ENCODE measurements around the gene MST1. TPM values are rescaled to one million over a fixed set of nuclear protein-coding genes. Genes with fewer than 3 reads are reported as not detected.

MST1 gene
- total and polyA plus RNA-seq, 2 experiments from 2014 or later: 31.3 to 48.7 TPM

GRCh38 chr3:49716691-49717210 is 27.5 kb upstream of the MST1 start:
- Histone ChIP-seq H3K36me3 (peaks cover 4% of the 10 kb centered on the region), H3K9me3 (ENCODE audit: low read depth) (no peaks in the 10 kb centered on the region), H3K27ac (no peak overlapping the region), H3K27me3 (no peaks in the 10 kb centered on the region), H3K4me1 (ENCODE audit: low read depth) (no peaks in the 10 kb centered on the region), H3K4me3 (no peak overlapping the region)
- no peak for DNase-seq (ENCODE audit: low read depth in 1 of 2, low spot score in 1 of 2)
- no peak for TF ChIP-seq CTCF (IDR thresholded peaks at IDR 0.05; ENCODE audit: low read depth, low read length)

GRCh38 chr3:49716169-49716568 is 26.9 kb upstream of the MST1 start:
- Histone ChIP-seq H3K36me3 (no peaks in the 10 kb centered on the region), H3K4me3 (no peak overlapping the region), H3K27ac (no peak overlapping the region), H3K27me3 (no peaks in the 10 kb centered on the region), H3K4me1 (ENCODE audit: low read depth) (no peaks in the 10 kb centered on the region), H3K9me3 (ENCODE audit: low read depth) (no peaks in the 10 kb centered on the region)
- no peak for TF ChIP-seq CTCF (IDR thresholded peaks at IDR 0.05; ENCODE audit: low read depth, low read length)
- no peak for DNase-seq (ENCODE audit: low read depth in 1 of 2, low spot score in 1 of 2)

GRCh38 chr3:49715611-49716121 is 26.4 kb upstream of the MST1 start:
- H3K4me3 ChIP-seq: no peak overlapping the region
- H3K4me1 ChIP-seq (ENCODE audit: low read depth): no peaks in the 10 kb centered on the region
- no peaks in the 10 kb centered on the region for H3K9me3 ChIP-seq (ENCODE audit: low read depth)
- TF ChIP-seq CTCF (IDR thresholded peaks at IDR 0.05; ENCODE audit: low read depth, low read length): no peak
- no peak for DNase-seq (ENCODE audit: low read depth in 1 of 2, low spot score in 1 of 2)
- H3K27me3 ChIP-seq: no peaks in the 10 kb centered on the region
- no peaks in the 10 kb centered on the region for H3K36me3 ChIP-seq
- H3K27ac ChIP-seq: no peak overlapping the region

GRCh38 chr3:49714728-49715550 is 25.7 kb upstream of the MST1 start:
- no peak for DNase-seq (ENCODE audit: low read depth in 1 of 2, low spot score in 1 of 2)
- Histone ChIP-seq H3K27ac (no peak overlapping the region), H3K4me1 (ENCODE audit: low read depth) (no peaks in the 10 kb centered on the region), H3K27me3 (no peaks in the 10 kb centered on the region), H3K4me3 (no peak overlapping the region), H3K36me3 (no peaks in the 10 kb centered on the region), H3K9me3 (ENCODE audit: low read depth) (no peaks in the 10 kb centered on the region)
- no peak for TF ChIP-seq CTCF (IDR thresholded peaks at IDR 0.05; ENCODE audit: low read depth, low read length)

- no peaks in the 10 kb centered on the region for H3K36me3 ChIP-seq
- no peak for TF ChIP-seq CTCF (IDR thresholded peaks at IDR 0.05; ENCODE audit: low read depth, low read length)
- H3K4me3 ChIP-seq: no peak overlapping the region
- no peaks in the 10 kb centered on the region for H3K4me1 ChIP-seq (ENCODE audit: low read depth)
- H3K27me3 ChIP-seq: no peaks in the 10 kb centered on the region
- no peak overlapping the region for H3K27ac ChIP-seq
- no peak for DNase-seq (ENCODE audit: low read depth in 1 of 2, low spot score in 1 of 2)
- H3K9me3 ChIP-seq (ENCODE audit: low read depth): no peaks in the 10 kb centered on the region
These were observed 24.2 kb upstream of the MST1 start for GRCh38 chr3:49713336-49714105.
